ENCODE data around the gene PKN2.

- TF ChIP-seq CTCF (IDR thresholded peaks at IDR 0.05) (no peak), EZH2 (IDR thresholded peaks at IDR 0.05; ENCODE audit: borderline replicate concordance, insufficient read depth, low read depth, low read length, poor library complexity, severe bottlenecking) (no peak)
Measured at GRCh38 chr1:88751714-88752113, 67.6 kb downstream of the PKN2 start.
